A673 (cell line): ENCODE measurements around the gene KDM3B.

ENCODE experiments used
- EZH2 ChIP-seq: fragments of 200-600 bp; sonication (generic); IDR thresholded peaks from 2 replicates; pipeline ENCODE4 v1.6.1; 2017; ENCODE audit warnings: borderline replicate concordance, low read depth, mild to moderate bottlenecking, mixed read lengths, antibody characterized with exemption, low read length; ENCODE audit not compliant: poor library complexity, severe bottlenecking
- TF ChIP-seq, protein P1 (sequence below): fragments of 300-800, 200-600 bp; sonication (generic); conservative IDR thresholded peaks from 2 replicates; pipeline ENCODE4 v1.5.1; 2017; ENCODE audit warnings: low read depth, mild to moderate bottlenecking, antibody characterized with exemption, low read length, moderate library complexity, mixed read lengths

DNA sequence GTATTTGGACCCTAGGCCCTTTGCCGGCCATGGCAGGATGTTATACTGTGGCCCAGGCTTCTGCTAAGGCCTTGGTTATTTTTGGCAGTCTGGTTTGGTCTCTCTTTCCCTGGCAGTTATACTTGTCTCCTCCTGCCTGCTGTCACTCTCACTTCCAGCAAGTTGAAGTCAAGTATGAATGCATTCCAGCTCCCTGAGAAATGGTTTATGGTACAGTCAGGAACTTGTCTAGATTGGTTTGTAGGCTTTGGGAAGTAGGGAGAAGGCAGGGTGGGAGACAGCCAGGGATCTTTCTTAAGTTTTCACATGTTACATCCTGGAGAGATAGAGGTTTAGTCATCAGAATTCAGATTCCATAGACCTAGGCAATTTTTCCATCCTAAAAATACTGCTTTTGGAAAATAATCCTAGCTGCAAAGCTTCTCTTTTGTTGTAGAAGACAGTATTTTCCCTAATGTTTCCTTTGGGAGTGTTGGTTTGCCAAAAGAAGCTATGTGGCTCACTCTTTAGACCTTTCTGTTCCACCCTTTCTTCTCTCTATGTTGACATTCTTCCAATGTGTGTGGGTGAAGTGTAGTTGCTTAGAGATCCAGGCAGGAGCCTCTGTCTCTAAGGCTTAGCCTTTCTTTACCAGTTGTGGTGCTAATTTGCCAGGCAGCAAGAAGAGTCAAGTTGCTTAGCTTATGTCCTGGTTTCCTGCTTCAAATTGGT, 2.5 kb upstream of the KDM3B start:
- TF ChIP-seq, protein P1, sequence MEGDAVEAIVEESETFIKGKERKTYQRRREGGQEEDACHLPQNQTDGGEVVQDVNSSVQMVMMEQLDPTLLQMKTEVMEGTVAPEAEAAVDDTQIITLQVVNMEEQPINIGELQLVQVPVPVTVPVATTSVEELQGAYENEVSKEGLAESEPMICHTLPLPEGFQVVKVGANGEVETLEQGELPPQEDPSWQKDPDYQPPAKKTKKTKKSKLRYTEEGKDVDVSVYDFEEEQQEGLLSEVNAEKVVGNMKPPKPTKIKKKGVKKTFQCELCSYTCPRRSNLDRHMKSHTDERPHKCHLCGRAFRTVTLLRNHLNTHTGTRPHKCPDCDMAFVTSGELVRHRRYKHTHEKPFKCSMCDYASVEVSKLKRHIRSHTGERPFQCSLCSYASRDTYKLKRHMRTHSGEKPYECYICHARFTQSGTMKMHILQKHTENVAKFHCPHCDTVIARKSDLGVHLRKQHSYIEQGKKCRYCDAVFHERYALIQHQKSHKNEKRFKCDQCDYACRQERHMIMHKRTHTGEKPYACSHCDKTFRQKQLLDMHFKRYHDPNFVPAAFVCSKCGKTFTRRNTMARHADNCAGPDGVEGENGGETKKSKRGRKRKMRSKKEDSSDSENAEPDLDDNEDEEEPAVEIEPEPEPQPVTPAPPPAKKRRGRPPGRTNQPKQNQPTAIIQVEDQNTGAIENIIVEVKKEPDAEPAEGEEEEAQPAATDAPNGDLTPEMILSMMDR, result no peak
- no peak for TF ChIP-seq EZH2
